UCSD-AML1 (cell line): ENCODE measurements around the gene ITGA11.
A peak's percentile ranks its signal among the peaks of the same experiment; 100 is the strongest.

Source experiments
- DNase-seq: peaks from one replicate; lab custom pipeline; 2025; ENCODE audit not compliant: unreplicated experiment; lab: John Stamatoyannopoulos, UW

ITGA11 gene

GRCh38 chr15:68364028-68364659, 67.8 kb downstream of the ITGA11 start:
- DNase-seq, result peak; percentile 61

- no peak for DNase-seq
Measured at GRCh38 chr15:68363353-68363752, 68.6 kb downstream of the ITGA11 start.

DNA sequence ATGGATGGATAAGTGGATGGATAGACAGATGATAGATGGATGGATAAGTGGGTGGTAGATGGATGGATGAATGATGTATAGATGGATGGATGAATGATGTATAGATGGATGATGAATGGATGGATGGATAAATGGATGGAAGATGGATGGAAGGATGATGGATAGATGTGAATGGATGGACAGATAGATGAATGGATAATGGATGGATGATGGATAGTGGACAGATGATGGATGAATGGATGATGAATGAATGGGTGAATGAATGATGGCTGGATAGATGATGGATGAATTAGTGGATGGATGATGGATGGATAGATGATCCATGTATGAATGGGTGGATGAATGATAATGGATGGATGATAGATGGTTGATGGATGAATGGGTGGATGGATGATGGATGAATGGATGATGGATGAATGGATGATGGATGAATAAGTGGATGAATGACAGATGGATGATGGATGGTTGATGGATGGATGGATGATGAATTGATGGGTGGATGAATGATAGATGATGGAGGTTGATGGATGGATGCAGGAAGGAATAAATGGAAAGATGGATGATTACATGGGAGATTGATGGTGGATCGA, 69.3 kb downstream of the ITGA11 start:
- no peak for DNase-seq

DNA sequence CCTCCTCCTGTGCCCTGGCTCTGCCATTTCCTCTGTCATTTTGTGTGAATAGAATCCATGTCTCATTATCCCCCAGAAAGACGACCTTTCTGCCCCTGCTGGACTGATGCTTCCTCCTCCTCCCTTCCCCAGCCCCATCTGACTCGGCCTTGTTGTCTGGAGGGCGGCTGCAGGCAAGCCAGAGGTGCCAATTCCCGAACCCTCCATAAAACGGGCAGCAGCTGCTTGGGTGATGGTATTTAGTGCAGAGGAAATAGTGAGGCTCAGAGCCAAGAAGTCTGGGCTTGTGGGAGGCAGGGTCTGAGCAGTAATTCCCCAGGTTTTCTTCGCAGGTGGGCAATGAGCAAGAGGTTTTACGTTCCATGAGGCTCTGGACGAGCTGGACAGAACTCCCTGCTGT, 71.2 kb downstream of the ITGA11 start:
- no peak for DNase-seq

- no peak for DNase-seq
Measured at GRCh38 chr15:68356778-68357177, 75.2 kb downstream of the ITGA11 start.

GRCh38 chr15:68354923-68355322, 77.0 kb downstream of the ITGA11 start:
- DNase-seq, result no peak

DNA sequence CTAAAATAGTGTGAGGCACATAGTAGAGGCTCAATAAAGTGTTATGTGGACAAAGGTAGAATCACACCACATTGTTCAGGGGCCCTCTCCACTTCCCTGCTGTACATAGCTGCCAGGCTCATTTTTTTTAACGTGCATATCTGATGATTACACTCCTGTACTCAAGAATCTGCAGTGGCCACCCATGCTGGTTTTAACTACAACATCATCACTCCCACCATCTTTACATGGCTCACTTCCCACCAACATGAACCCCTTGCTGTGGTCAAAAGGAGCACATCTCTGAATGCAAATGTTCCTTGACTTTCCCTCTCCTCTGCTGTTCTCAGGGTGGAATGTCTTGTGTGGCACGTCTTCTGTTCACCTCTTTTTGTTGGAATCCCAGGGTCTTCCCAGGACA, 77.7 kb downstream of the ITGA11 start:
- DNase-seq, result no peak

DNA sequence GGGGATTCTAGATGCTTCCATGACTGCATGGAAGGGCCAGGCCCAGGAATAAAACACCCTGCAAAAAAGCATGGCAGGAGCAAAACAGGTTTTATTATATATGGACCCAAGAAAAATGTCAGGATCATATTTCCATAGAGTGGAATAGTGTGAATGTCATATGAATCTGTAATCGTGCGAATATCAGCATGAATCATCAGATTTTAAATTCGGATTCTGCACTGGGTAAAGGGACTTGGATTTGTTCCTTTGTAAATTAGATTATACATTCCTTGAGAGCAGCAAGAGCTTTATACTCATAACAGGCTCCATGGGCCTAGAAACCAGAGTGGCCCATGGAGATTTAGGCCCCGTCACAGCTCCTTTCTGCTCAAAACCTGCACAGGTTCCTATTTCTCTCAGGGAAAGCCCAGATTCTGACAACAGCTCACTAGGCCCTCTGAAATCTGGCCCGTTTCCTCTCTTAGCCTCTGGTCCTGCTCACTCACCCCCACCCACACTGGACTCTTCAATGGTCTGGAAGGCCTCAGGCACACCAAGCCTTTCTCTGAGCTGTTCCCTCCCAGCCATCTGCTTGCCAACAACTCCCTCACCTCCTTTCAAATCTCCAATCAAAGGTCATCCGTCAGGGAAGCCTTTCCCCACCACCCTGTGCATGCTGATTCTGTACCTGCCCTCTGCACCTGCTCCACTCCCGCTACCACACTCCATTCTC, 78.4 kb downstream of the ITGA11 start:
- DNase-seq, result no peak

GRCh38 chr15:68352401-68353062, 79.4 kb downstream of the ITGA11 start:
- DNase-seq, result peak; percentile 56

- DNase-seq, result no peak
Measured at GRCh38 chr15:68349151-68349550, 82.8 kb downstream of the ITGA11 start.

GRCh38 chr15:68348606-68349005, 83.4 kb downstream of the ITGA11 start:
- DNase-seq, result no peak

DNA sequence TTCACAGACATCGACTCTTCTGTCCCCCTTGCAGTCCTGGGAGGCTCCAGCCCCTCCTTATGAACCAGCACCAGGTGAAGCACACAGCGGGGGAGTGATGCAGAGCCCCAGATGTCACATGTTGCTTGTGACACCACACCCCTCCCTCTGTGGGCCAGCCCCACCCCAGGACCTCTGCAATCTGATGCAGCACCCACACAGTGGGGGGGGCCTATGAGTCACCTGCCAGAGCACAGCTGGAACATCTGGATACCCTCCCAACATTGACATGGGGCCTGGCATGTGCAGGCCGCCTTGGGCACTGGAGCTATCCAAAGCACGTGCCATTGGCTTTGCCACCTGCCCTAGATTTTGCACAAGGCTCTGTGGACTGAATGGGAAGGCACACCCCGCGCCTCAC, 83.9 kb downstream of the ITGA11 start:
- no peak for DNase-seq

DNA sequence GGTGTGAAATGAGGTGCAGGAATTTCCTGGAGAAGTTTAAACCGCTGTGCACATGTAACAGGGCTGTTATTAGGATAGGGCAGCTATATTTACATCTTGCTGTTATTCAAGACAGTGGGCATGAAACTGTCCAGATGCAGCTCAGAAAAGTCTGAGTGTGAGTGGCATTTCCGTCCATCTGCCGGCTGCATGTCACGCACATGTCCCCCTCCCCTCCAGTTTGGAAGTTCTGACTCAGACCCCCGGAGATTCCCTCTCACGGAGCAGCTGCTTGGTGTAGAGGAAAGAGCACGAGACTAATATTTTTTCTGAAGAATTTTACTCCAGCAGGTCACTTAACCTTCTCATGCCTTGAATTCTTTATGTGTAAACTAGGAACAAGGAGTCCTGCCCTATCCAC, 84.6 kb downstream of the ITGA11 start:
- DNase-seq, result no peak

GRCh38 chr15:68346979-68347378, 85.0 kb downstream of the ITGA11 start:
- no peak for DNase-seq

DNA sequence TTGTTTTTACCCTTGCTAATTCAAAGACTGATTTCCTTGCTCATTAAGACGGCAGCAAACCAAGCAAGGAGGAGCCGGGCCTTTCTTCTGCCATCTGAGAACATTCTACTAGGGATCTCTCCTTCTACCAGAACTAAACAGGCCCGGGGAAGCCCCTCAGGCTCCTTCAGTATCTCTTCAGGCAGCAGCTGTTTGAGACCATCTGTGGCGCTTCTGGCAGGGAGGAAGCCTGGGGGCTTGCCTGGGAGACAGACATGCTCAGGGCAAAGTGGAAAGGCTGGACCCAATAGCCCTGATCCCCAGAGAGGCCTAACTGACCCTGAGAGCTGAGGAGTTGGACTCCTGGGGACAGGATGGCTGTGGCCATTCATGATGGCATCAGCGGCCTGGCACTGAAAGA, 86.5 kb downstream of the ITGA11 start:
- no peak for DNase-seq

DNA sequence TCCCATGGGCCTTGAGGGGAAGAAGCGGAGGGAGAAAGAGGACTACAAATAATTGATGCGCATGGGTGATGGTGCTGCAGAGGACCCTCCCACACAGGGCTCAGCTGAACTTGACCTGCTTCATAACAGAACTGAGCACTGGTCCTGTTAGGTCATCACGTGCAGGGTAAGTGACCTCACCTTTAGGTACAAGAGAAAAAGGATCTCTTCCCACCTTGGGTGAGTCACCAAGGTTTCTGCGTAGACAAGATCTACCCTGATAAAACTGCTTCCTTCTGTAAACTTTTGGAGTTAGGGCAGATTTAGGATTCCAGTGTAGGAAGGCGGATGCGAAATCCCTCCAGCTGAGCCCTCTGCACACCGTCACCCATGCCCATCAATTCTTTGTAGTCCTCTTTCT, 87.4 kb downstream of the ITGA11 start:
- DNase-seq, result no peak

- no peak for DNase-seq
Measured at GRCh38 chr15:68343579-68344225, 88.3 kb downstream of the ITGA11 start.

DNA sequence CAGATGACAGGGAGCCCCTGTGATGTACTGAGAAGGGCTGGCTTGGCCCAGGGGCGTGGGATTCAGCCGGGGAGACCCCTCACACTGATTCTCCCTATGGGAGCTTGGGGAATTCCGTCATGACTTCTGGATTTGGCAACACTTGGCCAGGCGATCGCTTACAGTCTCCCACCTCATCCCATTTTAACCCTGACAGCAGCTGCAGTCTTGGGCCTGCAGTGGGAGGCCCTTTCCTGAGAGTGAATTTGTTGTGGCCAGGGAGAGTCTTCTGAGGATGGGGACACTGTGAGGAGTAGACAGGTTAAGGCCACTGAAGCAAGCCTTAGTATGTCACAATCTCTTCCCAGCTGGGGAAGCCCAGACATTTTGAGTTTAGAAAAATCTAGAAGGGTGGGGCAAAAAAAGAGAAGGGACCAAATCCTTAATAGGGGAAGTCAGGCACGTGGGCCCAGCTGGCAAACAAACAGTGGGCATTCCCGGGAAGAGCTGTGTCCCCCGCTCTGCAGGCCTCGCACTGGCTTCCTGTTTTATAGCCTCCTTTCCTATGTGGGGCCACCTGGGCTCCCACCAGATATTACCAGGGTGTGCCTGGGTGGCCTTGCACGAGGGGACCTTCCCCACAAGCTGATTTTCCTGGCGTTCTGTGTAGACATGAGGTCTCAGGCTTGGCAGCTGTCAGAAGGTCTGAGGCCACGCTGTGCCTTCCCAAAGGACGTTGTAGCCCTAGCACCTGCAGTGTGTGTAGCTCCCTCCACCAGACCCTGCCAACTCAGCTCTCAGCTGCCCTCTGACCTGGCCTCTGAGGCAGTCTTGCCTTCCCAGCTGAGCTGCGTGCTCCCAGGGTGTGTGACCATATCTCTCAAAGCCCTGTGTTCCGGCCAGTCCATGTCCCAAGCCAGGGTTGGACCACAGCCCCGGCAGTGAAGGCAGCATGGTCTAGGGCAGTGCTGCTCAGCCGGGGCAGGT, 89.9 kb downstream of the ITGA11 start:
- no peak for DNase-seq

DNA sequence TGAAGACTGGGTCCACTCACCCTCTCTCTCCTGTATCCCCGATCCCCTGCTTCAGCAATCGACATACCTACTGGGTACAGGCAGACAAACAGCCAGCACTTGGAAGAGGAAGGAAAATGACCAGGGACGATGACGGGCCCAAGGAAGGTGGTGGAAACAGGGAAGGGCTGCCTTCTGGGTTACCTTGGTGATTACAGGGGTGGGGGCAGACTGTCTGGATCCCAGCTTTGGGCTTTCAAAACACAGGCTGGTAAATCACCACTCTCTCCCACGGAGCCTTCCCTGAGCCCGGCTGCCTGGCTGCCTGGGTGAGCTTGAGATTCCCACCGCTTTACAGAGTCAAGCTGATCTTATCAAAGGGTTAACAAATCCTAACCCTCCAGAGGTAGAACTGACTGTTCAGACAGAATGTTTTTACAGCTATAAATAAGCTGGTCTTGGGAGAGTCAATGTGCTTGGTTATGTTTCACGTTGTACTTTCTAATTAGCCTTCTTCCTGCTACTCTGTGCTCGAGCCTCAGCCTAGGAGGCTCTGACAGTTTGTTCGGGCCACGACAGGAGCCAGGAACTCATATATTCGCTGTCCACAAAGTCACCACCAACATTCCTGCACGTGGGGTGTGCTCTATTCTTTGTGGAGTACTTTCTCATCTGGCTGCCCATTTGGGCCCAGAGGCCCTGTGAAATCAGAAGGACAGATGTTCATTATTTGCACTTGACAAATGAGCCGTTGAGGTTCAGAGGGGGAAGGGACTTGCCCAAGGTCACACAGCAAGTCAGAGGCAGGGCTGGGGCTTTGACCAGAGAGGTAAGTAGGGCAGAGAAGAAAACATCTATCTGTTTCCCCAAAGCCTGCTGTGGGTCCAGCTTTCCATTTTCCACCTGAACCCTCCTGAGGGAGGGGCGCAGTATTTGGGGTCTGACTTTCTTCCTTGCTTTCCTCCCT, 91.0 kb downstream of the ITGA11 start:
- no peak for DNase-seq
